ENCODE measurements around the gene LAMA5.

Gene LAMA5

DNA sequence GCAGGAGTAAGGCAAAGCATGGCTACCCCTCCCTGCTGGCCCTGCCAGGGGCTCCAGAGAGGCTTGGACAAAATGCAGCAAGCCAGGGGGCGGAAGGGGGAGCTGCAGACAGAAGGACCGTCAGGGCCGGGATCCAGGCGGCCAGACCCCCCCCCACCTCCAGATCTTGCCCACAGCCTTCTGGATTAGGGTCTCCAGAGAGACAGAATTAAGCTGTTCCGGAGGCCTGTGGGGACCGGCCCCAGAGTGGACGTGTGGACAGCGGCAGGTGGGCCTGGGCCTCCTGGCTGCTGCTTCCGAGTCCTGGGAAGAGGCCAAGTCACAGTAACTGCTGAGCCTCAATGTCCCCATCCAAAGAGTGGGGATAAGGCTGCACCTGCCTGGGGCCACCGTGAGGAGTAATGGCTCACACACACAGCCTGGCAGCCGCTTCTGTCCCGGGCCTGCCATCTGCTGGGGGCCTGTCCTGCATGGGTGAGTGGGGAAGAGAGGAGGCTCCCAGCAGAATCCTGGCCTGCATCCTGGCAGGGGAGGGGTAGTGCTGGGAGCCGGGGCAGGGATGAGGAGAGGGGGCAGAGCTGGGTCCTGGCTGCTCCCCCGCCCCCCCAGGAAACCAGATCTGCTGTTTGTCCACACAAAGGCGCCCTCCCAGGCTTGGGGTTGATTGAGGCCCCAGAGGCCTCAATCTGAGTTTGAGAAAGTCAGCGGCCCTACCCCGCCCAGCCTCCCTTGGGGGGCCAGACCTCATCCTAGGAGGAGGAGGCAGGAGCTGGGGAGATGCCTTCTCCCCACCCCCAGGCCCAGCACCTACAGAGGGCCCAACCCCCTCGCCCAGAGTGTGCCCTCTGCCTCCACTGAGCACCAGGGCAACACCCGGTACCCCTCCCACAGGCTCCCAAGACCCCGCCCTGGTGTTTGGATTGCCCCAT lies 3.9 kb downstream of the LAMA5 start:
- peaks cover 13% of the 10 kb centered on the region for H3K4me1 ChIP-seq (ENCODE audit: control insufficient read depth, low read depth, low read length)
- WGBS (ENCODE audit: extremely low coverage, insufficient coverage, low lambda C conversion rate), result no CpG with 5 or more reads among the region's 20 CpGs

DNA sequence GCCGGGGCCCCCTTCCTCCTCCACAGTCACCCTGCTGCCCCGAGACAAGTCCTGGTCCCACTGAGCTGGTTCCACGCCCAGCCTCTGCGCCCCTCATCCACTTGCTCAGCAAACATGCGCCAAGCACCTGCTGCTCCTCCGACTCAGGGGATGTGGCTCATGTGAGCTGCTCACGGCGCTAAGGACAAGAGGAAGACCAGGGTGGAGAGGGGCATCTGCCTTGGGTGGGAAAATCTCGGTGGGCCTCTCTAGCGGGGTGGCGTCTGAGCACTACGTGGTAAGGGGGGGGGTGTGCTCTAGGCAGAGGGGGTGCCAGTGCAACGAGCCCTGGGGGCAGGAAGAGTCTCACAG lies 4.5 kb downstream of the LAMA5 start:
- no peak overlapping the region for H3K4me3 ChIP-seq (ENCODE audit: low read length)
- peaks cover 38% of the 10 kb centered on the region for H3K79me2 ChIP-seq (ENCODE audit: control insufficient read depth, insufficient read depth, low read length)
- peak overlapping the region; percentile 54 for H3K56ac ChIP-seq (ENCODE audit: low read length)
- peaks cover 12% of the 10 kb centered on the region for H3K4me1 ChIP-seq (ENCODE audit: control insufficient read depth, low read depth, low read length)
- no peak overlapping the region for H3K18ac ChIP-seq (ENCODE audit: low read length)
- peak overlapping the region; percentile 65 for H2AK5ac ChIP-seq (ENCODE audit: low read length)
- no peaks in the 10 kb centered on the region for H3K27me3 ChIP-seq (ENCODE audit: insufficient read depth, low read length, poor library complexity)
- H3K27ac ChIP-seq (ENCODE audit: low read depth, low read length), result peak overlapping the region; percentile 6
- H3K36me3 ChIP-seq (ENCODE audit: control insufficient read depth, insufficient read depth, low read length), result no peaks in the 10 kb centered on the region
- no peak overlapping the region for H4K5ac ChIP-seq (ENCODE audit: low read length)
- H3K23ac ChIP-seq (ENCODE audit: low read length), result no peak overlapping the region
- no peak overlapping the region for H3K4me2 ChIP-seq (ENCODE audit: low read length)
- no peak overlapping the region for H3K4ac ChIP-seq (ENCODE audit: low read depth, low read length)
- H3K79me1 ChIP-seq (ENCODE audit: low read length), result peaks cover 11% of the 10 kb centered on the region
- no peak overlapping the region for H2BK120ac ChIP-seq (ENCODE audit: low read depth, low read length)
- no peak overlapping the region for H4K8ac ChIP-seq (ENCODE audit: low read depth, low read length)
- H3K9ac ChIP-seq (ENCODE audit: low read length), result peak overlapping the region; percentile 48
- WGBS (ENCODE audit: extremely low coverage, insufficient coverage, low lambda C conversion rate), result no CpG with 5 or more reads among the region's 13 CpGs
- no peak overlapping the region for H2BK5ac ChIP-seq (ENCODE audit: low read length)
- H2BK15ac ChIP-seq (replicated peaks; ENCODE audit: low read depth), result no peak overlapping the region
- no peak for DNase-seq

More for the DNA sequence above, 3.9 kb downstream of the LAMA5 start:
- H3K56ac ChIP-seq (ENCODE audit: low read length), result peak overlapping the region; percentile 34
- H3K79me1 ChIP-seq (ENCODE audit: low read length), result peaks cover 11% of the 10 kb centered on the region
- no peak overlapping the region for H3K18ac ChIP-seq (ENCODE audit: low read length)
- H3K27ac ChIP-seq (ENCODE audit: low read depth, low read length), result peak overlapping the region; percentile 6
- H2BK15ac ChIP-seq (replicated peaks; ENCODE audit: low read depth), result no peak overlapping the region
- no peak overlapping the region for H4K5ac ChIP-seq (ENCODE audit: low read length)
- peaks cover 31% of the 10 kb centered on the region for H3K79me2 ChIP-seq (ENCODE audit: control insufficient read depth, insufficient read depth, low read length)
- H2BK5ac ChIP-seq (ENCODE audit: low read length), result no peak overlapping the region
- no peaks in the 10 kb centered on the region for H3K36me3 ChIP-seq (ENCODE audit: control insufficient read depth, insufficient read depth, low read length)
- DNase-seq, result peak; percentile 74
- no peak overlapping the region for H3K4ac ChIP-seq (ENCODE audit: low read depth, low read length)
- no peaks in the 10 kb centered on the region for H3K27me3 ChIP-seq (ENCODE audit: insufficient read depth, low read length, poor library complexity)
- no peak overlapping the region for H3K9ac ChIP-seq (ENCODE audit: low read length)
- no peak overlapping the region for H3K4me3 ChIP-seq (ENCODE audit: low read length)
- no peak overlapping the region for H4K8ac ChIP-seq (ENCODE audit: low read depth, low read length)
- no peak overlapping the region for H3K4me2 ChIP-seq (ENCODE audit: low read length)
- H2AK5ac ChIP-seq (ENCODE audit: low read length), result no peak overlapping the region
- no peak overlapping the region for H2BK120ac ChIP-seq (ENCODE audit: low read depth, low read length)
- H3K23ac ChIP-seq (ENCODE audit: low read length), result no peak overlapping the region

GRCh38 chr20:62361799-62362589 lies 5.1 kb downstream of the LAMA5 start:
- no peak overlapping the region for H3K4me3 ChIP-seq (ENCODE audit: low read length)
- H3K18ac ChIP-seq (ENCODE audit: low read length), result peak overlapping the region; percentile 28
- peak overlapping the region; percentile 48 for H3K9ac ChIP-seq (ENCODE audit: low read length)
- H4K5ac ChIP-seq (ENCODE audit: low read length), result no peak overlapping the region
- no peak overlapping the region for H4K8ac ChIP-seq (ENCODE audit: low read depth, low read length)
- DNase-seq, result peak; percentile 96
- WGBS (ENCODE audit: extremely low coverage, insufficient coverage, low lambda C conversion rate), result no CpG with 5 or more reads among the region's 34 CpGs
- peak overlapping the region; percentile 50 for H2BK5ac ChIP-seq (ENCODE audit: low read length)
- peak overlapping the region; percentile 65 for H2AK5ac ChIP-seq (ENCODE audit: low read length)
- H3K27ac ChIP-seq (ENCODE audit: low read depth, low read length), result peak overlapping the region; percentile 67
- no peaks in the 10 kb centered on the region for H3K36me3 ChIP-seq (ENCODE audit: control insufficient read depth, insufficient read depth, low read length)
- H3K56ac ChIP-seq (ENCODE audit: low read length), result peak overlapping the region; percentile 81
- H3K4me1 ChIP-seq (ENCODE audit: control insufficient read depth, low read depth, low read length), result peaks cover 11% of the 10 kb centered on the region
- peaks cover 11% of the 10 kb centered on the region for H3K79me1 ChIP-seq (ENCODE audit: low read length)
- H3K79me2 ChIP-seq (ENCODE audit: control insufficient read depth, insufficient read depth, low read length), result peaks cover 43% of the 10 kb centered on the region
- no peak overlapping the region for H2BK15ac ChIP-seq (replicated peaks; ENCODE audit: low read depth)
- H3K4me2 ChIP-seq (ENCODE audit: low read length), result no peak overlapping the region
- no peak overlapping the region for H3K23ac ChIP-seq (ENCODE audit: low read length)
- H3K4ac ChIP-seq (ENCODE audit: low read depth, low read length), result peak overlapping the region; percentile 58
- no peak overlapping the region for H2BK120ac ChIP-seq (ENCODE audit: low read depth, low read length)
- no peaks in the 10 kb centered on the region for H3K27me3 ChIP-seq (ENCODE audit: insufficient read depth, low read length, poor library complexity)

- peak; percentile 68 for DNase-seq
- no peak overlapping the region for H3K4me2 ChIP-seq (ENCODE audit: low read length)
- peaks cover 11% of the 10 kb centered on the region for H3K4me1 ChIP-seq (ENCODE audit: control insufficient read depth, low read depth, low read length)
- H3K79me2 ChIP-seq (ENCODE audit: control insufficient read depth, insufficient read depth, low read length), result peaks cover 45% of the 10 kb centered on the region
- no peak overlapping the region for H3K23ac ChIP-seq (ENCODE audit: low read length)
- peak overlapping the region; percentile 58 for H3K4ac ChIP-seq (ENCODE audit: low read depth, low read length)
- WGBS (ENCODE audit: extremely low coverage, insufficient coverage, low lambda C conversion rate), result no CpG with 5 or more reads among the region's 25 CpGs
- H3K27me3 ChIP-seq (ENCODE audit: insufficient read depth, low read length, poor library complexity), result no peaks in the 10 kb centered on the region
- H3K27ac ChIP-seq (ENCODE audit: low read depth, low read length), result peak overlapping the region; percentile 67
- no peak overlapping the region for H2BK15ac ChIP-seq (replicated peaks; ENCODE audit: low read depth)
- peak overlapping the region; percentile 81 for H3K56ac ChIP-seq (ENCODE audit: low read length)
- no peak overlapping the region for H4K5ac ChIP-seq (ENCODE audit: low read length)
- peak overlapping the region; percentile 73 for H2BK5ac ChIP-seq (ENCODE audit: low read length)
- H3K9ac ChIP-seq (ENCODE audit: low read length), result peak overlapping the region; percentile 47
- peaks cover 11% of the 10 kb centered on the region for H3K79me1 ChIP-seq (ENCODE audit: low read length)
- no peak overlapping the region for H2BK120ac ChIP-seq (ENCODE audit: low read depth, low read length)
- H3K4me3 ChIP-seq (ENCODE audit: low read length), result no peak overlapping the region
- H3K18ac ChIP-seq (ENCODE audit: low read length), result peak overlapping the region; percentile 28
- no peak overlapping the region for H4K8ac ChIP-seq (ENCODE audit: low read depth, low read length)
- no peaks in the 10 kb centered on the region for H3K36me3 ChIP-seq (ENCODE audit: control insufficient read depth, insufficient read depth, low read length)
- H2AK5ac ChIP-seq (ENCODE audit: low read length), result peak overlapping the region; percentile 38
Observed at GRCh38 chr20:62360854-62361798, 6.0 kb downstream of the LAMA5 start.

GRCh38 chr20:62359491-62360121 lies 7.5 kb downstream of the LAMA5 start:
- Histone ChIP-seq H3K56ac (ENCODE audit: low read length) (peak overlapping the region; percentile 57), H2AK5ac (ENCODE audit: low read length) (no peak overlapping the region), H4K5ac (ENCODE audit: low read length) (no peak overlapping the region), H3K27ac (ENCODE audit: low read depth, low read length) (no peak overlapping the region), H3K79me2 (ENCODE audit: control insufficient read depth, insufficient read depth, low read length) (peaks cover 43% of the 10 kb centered on the region), H4K8ac (ENCODE audit: low read depth, low read length) (no peak overlapping the region), H2BK15ac (replicated peaks; ENCODE audit: low read depth) (no peak overlapping the region), H3K27me3 (ENCODE audit: insufficient read depth, low read length, poor library complexity) (no peaks in the 10 kb centered on the region), H3K4me1 (ENCODE audit: control insufficient read depth, low read depth, low read length) (peaks cover 16% of the 10 kb centered on the region), H3K4me2 (ENCODE audit: low read length) (no peak overlapping the region), H3K4me3 (ENCODE audit: low read length) (no peak overlapping the region), H2BK120ac (ENCODE audit: low read depth, low read length) (no peak overlapping the region), H2BK5ac (ENCODE audit: low read length) (no peak overlapping the region), H3K18ac (ENCODE audit: low read length) (no peak overlapping the region), H3K79me1 (ENCODE audit: low read length) (peaks cover 7% of the 10 kb centered on the region), H3K4ac (ENCODE audit: low read depth, low read length) (no peak overlapping the region), H3K9ac (ENCODE audit: low read length) (peak overlapping the region; percentile 21), H3K36me3 (ENCODE audit: control insufficient read depth, insufficient read depth, low read length) (no peaks in the 10 kb centered on the region), H3K23ac (ENCODE audit: low read length) (no peak overlapping the region)
- DNase-seq, result no peak
- no CpG with 5 or more reads among the region's 25 CpGs for WGBS (ENCODE audit: extremely low coverage, insufficient coverage, low lambda C conversion rate)
